Fibroblast of skin of right biceps (primary cell): ENCODE results near the gene HSD17B2.
A peak's percentile ranks its signal among the peaks of the same experiment; 100 is the strongest.
"Not testable (repeated sequence)": the region's sequence is repeated elsewhere in the genome, so short reads cannot be mapped to it uniquely, and the experiment has no call there.

ENCODE experiments used
- DNase-seq: peaks from one replicate; pipeline ENCODE4 v3.0.0-alpha.2; 2013

Gene HSD17B2

GRCh38 chr16:82034981-82035612 is at the start of gene HSD17B2:
Gene HSD17B2, plus strand, starts transcription at chr16:82035253. Its CDS starts 172 bp downstream, at chr16:82035425.
- peak; percentile 58 for DNase-seq

- DNase-seq: no peak
These were observed 47.9 kb upstream of the HSD17B2 start for GRCh38 chr16:81987121-81987520.

GRCh38 chr16:81987706-81988105 is 47.3 kb upstream of the HSD17B2 start:
- DNase-seq: no peak

GRCh38 chr16:81992859-81993258 is 42.2 kb upstream of the HSD17B2 start:
- DNase-seq: no peak

- no peak for DNase-seq
These were observed 40.6 kb upstream of the HSD17B2 start for GRCh38 chr16:81994485-81994884.

- no peak for DNase-seq
These were observed 39.4 kb upstream of the HSD17B2 start for GRCh38 chr16:81995651-81996050.

- DNase-seq: peak; percentile 73
These were observed 38.2 kb upstream of the HSD17B2 start for GRCh38 chr16:81996664-81997509.

- DNase-seq: peak; percentile 90
These were observed 37.3 kb upstream of the HSD17B2 start for GRCh38 chr16:81997738-81998137.

GRCh38 chr16:82002831-82003230 is 32.2 kb upstream of the HSD17B2 start:
- no peak for DNase-seq

- DNase-seq: no peak
These were observed 30.5 kb upstream of the HSD17B2 start for GRCh38 chr16:82004601-82005000.

GRCh38 chr16:82005027-82005830 is 29.8 kb upstream of the HSD17B2 start:
- DNase-seq: no peak

GRCh38 chr16:82006036-82006435 is 29.0 kb upstream of the HSD17B2 start:
- no peak for DNase-seq

GRCh38 chr16:82007189-82007588 is 27.9 kb upstream of the HSD17B2 start:
- DNase-seq: no peak

- DNase-seq: no peak
These were observed 26.0 kb upstream of the HSD17B2 start for GRCh38 chr16:82008957-82009592.

- not testable (repeated sequence) for DNase-seq
These were observed 25.3 kb upstream of the HSD17B2 start for GRCh38 chr16:82009789-82010188.

- DNase-seq: no peak
These were observed 24.4 kb upstream of the HSD17B2 start for GRCh38 chr16:82010649-82011048.

GRCh38 chr16:82011199-82011641 is 23.8 kb upstream of the HSD17B2 start, which contains the start of gene SDR42E1:
Gene SDR42E1, minus strand, starts transcription at chr16:82011470. Its CDS starts 10,612 bp downstream, at chr16:82000858.
- no peak for DNase-seq

GRCh38 chr16:82013139-82013538 is 21.9 kb upstream of the HSD17B2 start:
- no peak for DNase-seq

- peak; percentile 76 for DNase-seq
These were observed 18.8 kb upstream of the HSD17B2 start for GRCh38 chr16:82016263-82016662.

- DNase-seq: peak; percentile 85
These were observed 18.1 kb upstream of the HSD17B2 start for GRCh38 chr16:82016964-82017363.

GRCh38 chr16:82017911-82018568 is 17.0 kb upstream of the HSD17B2 start:
- DNase-seq: no peak

GRCh38 chr16:82019535-82019934 is 15.5 kb upstream of the HSD17B2 start:
- no peak for DNase-seq
